Activated naive CD8-positive, alpha-beta T cell treated with anti-CD3 and anti-CD28 coated beads for 36 hours (primary cell): ENCODE results near the gene RAD54L. TPM values are rescaled to one million over a fixed set of nuclear protein-coding genes. Genes with fewer than 3 reads are reported as not detected.
A peak's percentile ranks its signal among the peaks of the same experiment; 100 is the strongest.

Experiments used
- DNase-seq: peaks from one replicate; pipeline ENCODE4 v3.0.0; 2021
- H3K27ac Mint-ChIP-seq: one replicate; pipeline ENCODE4 v1.8.0; 2022; ENCODE audit warnings: mild to moderate bottlenecking, moderate library complexity, mixed read lengths
- H3K27me3 Mint-ChIP-seq: one replicate; pipeline ENCODE4 v1.8.0; 2022; ENCODE audit warnings: mild to moderate bottlenecking, mixed read lengths
- H3K36me3 Mint-ChIP-seq: one replicate; pipeline ENCODE4 v1.8.0; 2021; ENCODE audit warnings: mild to moderate bottlenecking, mixed read lengths
- H3K4me1 Mint-ChIP-seq: one replicate; pipeline ENCODE4 v1.8.0; 2021; ENCODE audit warnings: mixed read lengths
- H3K4me3 Mint-ChIP-seq: one replicate; pipeline ENCODE4 v1.8.0; 2022; ENCODE audit warnings: mild to moderate bottlenecking, moderate library complexity, mixed read lengths
- H3K9me3 Mint-ChIP-seq: one replicate; pipeline ENCODE4 v1.8.0; 2022; ENCODE audit warnings: mixed read lengths
- total RNA-seq, 2 experiments: library from RNA; stranded (reverse); gene quantifications; one replicate each; pipeline ENCODE4 v1.2.3, GENCODE V29; 2021

Gene RAD54L
- total RNA-seq, result 10 to 100 TPM; 61.8 to 66.3 TPM

DNA sequence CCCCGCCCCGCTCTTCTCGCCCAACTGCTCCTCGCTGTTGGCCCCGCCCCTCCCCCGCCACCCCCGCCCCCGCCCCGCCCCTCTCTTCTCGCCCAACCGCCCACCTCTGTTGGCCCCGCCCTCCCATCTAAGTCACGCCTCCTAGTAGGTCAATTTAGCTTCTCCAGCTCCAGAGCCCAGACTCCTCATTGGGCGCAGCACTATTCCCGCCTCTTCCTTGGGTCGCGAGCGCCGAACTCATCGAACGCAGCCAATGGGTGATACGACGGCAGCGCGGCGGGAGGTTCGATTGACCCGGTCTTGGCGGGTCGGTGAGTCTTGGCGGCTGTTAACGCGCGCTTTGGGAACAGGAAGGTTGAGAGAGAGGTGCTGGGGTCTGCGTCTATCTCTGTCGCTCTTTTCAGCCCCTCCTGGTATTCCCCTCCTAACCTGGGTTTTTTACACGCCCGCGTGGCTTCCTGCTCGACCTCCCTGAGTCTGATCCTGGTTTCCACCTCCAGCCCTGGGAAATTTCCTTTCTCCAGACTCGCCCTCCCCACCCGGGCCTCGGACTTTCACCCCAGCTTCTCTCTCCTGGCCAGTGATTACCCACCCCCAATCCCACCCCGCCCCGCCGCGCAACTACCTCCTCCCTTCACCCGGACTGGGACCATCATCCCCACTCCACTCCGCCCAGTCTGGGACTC lies at the start of gene RAD54L:
TSS of gene RAD54L (plus strand) at position 328 of the 686 bp plus-strand sequence. CDS start 643 bp downstream, outside the sequence.
- Mint-ChIP-seq H3K27ac (peak within 1 kb of the TSS; percentile 99), H3K4me3 (peak within 1 kb of the TSS; percentile 97), H3K36me3 (peaks cover 37% of the 10 kb centered on the region), H3K27me3 (no peaks in the 10 kb centered on the region), H3K9me3 (no peaks in the 10 kb centered on the region), H3K4me1 (peaks cover 32% of the 10 kb centered on the region)
- DNase-seq, result peak; percentile 98

- H3K4me3 Mint-ChIP-seq, result peak within 1 kb of the TSS; percentile 86
- peak within 1 kb of the TSS; percentile 77 for H3K27ac Mint-ChIP-seq
- peaks cover 1% of the 10 kb centered on the region for H3K36me3 Mint-ChIP-seq
- no peaks in the 10 kb centered on the region for H3K27me3 Mint-ChIP-seq
- H3K4me1 Mint-ChIP-seq, result peaks cover 26% of the 10 kb centered on the region
- DNase-seq, result peak; percentile 88
- H3K9me3 Mint-ChIP-seq, result no peaks in the 10 kb centered on the region
Measured at GRCh38 chr1:46197964-46198811, 49.4 kb upstream of the RAD54L start, which contains the start of gene POMGNT1. POMGNT1 (minus strand) TSS chr1:46198434; CDS start chr1:46197821, 613 bp downstream.

DNA sequence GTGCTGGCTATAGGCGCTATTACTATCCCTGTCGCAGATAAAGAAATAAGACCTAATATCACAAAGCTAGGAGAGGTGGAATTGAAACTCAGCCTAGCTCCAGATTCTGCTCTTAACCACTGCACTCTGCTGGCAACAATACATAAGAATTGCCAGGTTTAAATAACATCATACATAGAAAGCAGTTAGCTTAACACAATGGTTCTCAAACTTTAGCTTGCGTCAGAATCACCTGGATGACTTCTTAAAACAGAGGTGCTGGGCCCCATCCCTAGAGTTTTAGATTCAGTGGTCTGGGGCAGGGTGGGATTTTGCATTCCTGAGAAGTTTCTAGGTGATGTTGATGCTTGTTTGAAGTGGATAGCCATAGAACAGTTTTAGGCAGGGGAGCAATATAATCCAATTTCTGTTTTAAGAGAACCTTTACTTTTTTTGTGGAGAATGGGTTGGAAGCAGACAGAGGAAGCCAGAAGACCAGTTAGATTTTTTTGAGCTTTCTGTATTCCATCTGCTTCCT lies 48.3 kb upstream of the RAD54L start:
- Mint-ChIP-seq H3K4me1 (peaks cover 30% of the 10 kb centered on the region), H3K27me3 (no peaks in the 10 kb centered on the region), H3K9me3 (no peaks in the 10 kb centered on the region), H3K36me3 (peaks cover 1% of the 10 kb centered on the region), H3K4me3 (peak overlapping the region; percentile 86), H3K27ac (peak overlapping the region; percentile 63)
- DNase-seq, result no peak

DNA sequence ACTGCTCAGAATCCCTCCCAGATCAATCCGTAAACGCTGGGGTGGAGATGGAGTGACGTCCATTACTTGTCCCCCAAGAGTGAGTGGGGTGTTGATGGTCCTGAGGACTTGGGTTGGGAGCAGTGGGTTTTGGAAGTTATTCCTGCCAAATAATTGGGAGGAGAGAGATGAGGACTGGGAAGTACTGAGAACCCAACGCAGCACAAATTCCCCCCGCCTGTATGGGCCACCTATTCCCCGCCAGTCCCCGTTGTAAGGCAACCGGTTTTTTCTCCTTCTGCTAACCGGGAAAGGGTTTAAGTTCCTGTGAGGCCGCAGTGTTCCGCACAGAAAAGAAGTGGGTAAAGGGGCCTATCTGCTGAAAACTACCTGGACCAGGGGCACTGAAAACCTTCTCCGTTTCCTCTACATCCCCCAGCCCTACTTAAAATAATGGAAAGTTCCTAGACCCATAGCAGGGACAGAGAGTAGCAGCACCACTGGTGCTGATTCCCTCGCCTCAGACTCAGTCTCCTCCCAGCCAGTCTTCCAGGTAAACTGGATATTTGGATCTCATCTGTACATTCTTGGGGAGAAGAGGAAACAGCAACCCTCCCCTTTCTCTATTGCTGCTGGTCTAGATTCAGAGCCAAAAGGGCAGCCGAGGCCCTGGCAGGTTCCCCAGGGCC lies 43.7 kb upstream of the RAD54L start:
- Mint-ChIP-seq H3K9me3 (no peaks in the 10 kb centered on the region), H3K27me3 (no peaks in the 10 kb centered on the region), H3K36me3 (peaks cover 1% of the 10 kb centered on the region), H3K4me1 (peaks cover 16% of the 10 kb centered on the region), H3K4me3 (peak overlapping the region; percentile 86), H3K27ac (no peak overlapping the region)
- no peak for DNase-seq

GRCh38 chr1:46204406-46204742 lies 43.2 kb upstream of the RAD54L start:
- Mint-ChIP-seq H3K27ac (no peak overlapping the region), H3K9me3 (no peaks in the 10 kb centered on the region), H3K27me3 (no peaks in the 10 kb centered on the region), H3K4me3 (no peak overlapping the region), H3K36me3 (peaks cover 1% of the 10 kb centered on the region), H3K4me1 (peaks cover 12% of the 10 kb centered on the region)
- DNase-seq, result no peak

DNA sequence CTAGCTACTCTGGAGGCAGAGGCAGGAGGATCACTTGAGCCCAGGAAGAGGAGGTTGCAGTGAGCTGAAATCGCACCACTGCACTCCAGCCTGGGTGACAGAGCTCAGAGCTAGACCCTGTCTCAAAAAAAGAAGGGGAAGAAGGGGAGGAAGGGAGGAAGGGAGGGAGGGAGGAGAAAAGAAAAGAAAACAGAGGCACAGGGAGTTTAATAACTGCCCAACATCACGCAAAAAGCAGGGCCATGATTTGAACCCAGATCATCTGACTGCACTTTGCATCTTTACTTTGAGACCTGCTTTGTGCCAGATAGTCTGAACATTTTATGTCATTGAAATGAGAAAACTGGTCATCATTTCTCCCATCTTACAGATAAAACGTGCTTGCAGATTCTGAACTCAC lies 42.4 kb upstream of the RAD54L start:
- H3K4me1 Mint-ChIP-seq, result peaks cover 10% of the 10 kb centered on the region
- DNase-seq, result no peak
- H3K27me3 Mint-ChIP-seq, result no peaks in the 10 kb centered on the region
- H3K27ac Mint-ChIP-seq, result no peak overlapping the region
- no peaks in the 10 kb centered on the region for H3K9me3 Mint-ChIP-seq
- peaks cover 1% of the 10 kb centered on the region for H3K36me3 Mint-ChIP-seq
- no peak overlapping the region for H3K4me3 Mint-ChIP-seq

GRCh38 chr1:46205791-46206190 lies 41.8 kb upstream of the RAD54L start:
- Mint-ChIP-seq H3K4me1 (peaks cover 9% of the 10 kb centered on the region), H3K4me3 (no peak overlapping the region), H3K9me3 (no peaks in the 10 kb centered on the region), H3K27me3 (no peaks in the 10 kb centered on the region), H3K27ac (peak overlapping the region; percentile 13), H3K36me3 (no peaks in the 10 kb centered on the region)
- DNase-seq, result no peak

DNA sequence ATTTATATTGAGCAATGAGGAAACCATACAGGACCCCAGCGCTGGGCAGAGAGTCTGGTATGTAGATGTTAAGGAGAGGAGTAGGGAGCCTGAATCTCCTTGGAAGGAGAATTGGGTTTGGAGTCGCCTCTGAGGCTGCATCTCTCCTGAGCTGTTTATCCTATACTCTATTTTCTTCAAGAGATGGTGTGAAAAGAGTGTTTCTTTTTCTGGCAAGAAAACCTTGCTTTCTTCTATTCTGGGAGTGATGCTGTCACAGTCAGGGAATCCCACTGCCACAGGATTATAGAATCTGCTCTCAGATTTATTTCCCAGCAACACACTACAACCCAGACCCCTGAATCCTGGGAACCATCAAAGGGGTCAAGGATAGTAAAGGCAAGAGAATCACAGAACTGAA lies 41.2 kb upstream of the RAD54L start:
- H3K27ac Mint-ChIP-seq, result no peak overlapping the region
- peaks cover 9% of the 10 kb centered on the region for H3K4me1 Mint-ChIP-seq
- H3K4me3 Mint-ChIP-seq, result no peak overlapping the region
- H3K9me3 Mint-ChIP-seq, result no peaks in the 10 kb centered on the region
- no peak for DNase-seq
- H3K36me3 Mint-ChIP-seq, result no peaks in the 10 kb centered on the region
- no peaks in the 10 kb centered on the region for H3K27me3 Mint-ChIP-seq

DNA sequence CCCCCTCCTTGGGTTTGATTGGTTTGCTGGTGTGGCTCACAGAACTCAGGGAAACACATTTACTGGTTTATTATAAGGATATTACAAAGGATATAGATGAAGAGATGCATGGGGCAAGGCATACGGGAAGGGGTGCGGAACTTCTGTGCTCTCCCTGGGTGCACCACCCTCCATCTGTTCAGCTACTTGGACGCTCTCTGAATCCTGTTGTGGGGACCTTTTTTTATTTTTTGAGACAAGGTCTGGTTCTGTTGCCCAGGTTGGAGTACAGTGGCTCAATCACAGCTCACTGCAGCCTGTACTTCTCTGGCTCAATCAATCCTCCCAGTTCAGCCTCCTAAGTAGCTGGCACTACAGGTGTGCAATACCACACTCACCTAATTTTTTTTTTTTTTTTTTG lies 37.0 kb upstream of the RAD54L start:
- no peak for DNase-seq
- no peaks in the 10 kb centered on the region for H3K36me3 Mint-ChIP-seq
- H3K27me3 Mint-ChIP-seq, result no peaks in the 10 kb centered on the region
- H3K4me1 Mint-ChIP-seq, result no peaks in the 10 kb centered on the region
- no peak overlapping the region for H3K4me3 Mint-ChIP-seq
- no peaks in the 10 kb centered on the region for H3K9me3 Mint-ChIP-seq
- no peak overlapping the region for H3K27ac Mint-ChIP-seq

GRCh38 chr1:46211051-46211450 lies 36.5 kb upstream of the RAD54L start:
- Mint-ChIP-seq H3K27ac (no peak overlapping the region), H3K9me3 (no peaks in the 10 kb centered on the region), H3K27me3 (no peaks in the 10 kb centered on the region)

DNA sequence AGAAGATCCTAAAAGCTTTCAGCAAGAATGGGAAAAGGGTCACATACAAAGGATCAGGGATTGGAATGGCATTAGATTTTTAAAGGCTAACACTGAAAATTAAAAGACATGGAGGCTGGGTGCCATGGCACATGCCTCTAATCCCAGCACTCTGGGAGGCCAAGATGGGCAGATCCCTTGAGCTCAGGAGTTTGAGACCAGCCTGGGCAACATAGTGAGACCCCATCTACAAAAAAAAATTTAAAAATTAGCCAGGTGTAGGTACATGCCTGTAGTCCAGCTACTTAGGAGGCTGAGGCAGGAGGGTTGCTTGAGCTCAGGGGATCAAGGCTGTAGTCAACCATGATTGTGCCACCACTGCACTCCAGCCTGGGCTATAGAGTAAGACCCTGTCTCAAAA lies 32.1 kb upstream of the RAD54L start:
- no peak for DNase-seq
- H3K27ac Mint-ChIP-seq, result no peak overlapping the region
- no peaks in the 10 kb centered on the region for H3K36me3 Mint-ChIP-seq
- no peaks in the 10 kb centered on the region for H3K27me3 Mint-ChIP-seq
- H3K4me1 Mint-ChIP-seq, result no peaks in the 10 kb centered on the region
- no peaks in the 10 kb centered on the region for H3K9me3 Mint-ChIP-seq
- no peak overlapping the region for H3K4me3 Mint-ChIP-seq

More at GRCh38 chr1:46211051-46211450, 36.5 kb upstream of the RAD54L start:
- H3K4me3 Mint-ChIP-seq, result no peak overlapping the region
- no peaks in the 10 kb centered on the region for H3K4me1 Mint-ChIP-seq
- no peak for DNase-seq
- H3K36me3 Mint-ChIP-seq, result no peaks in the 10 kb centered on the region

DNA sequence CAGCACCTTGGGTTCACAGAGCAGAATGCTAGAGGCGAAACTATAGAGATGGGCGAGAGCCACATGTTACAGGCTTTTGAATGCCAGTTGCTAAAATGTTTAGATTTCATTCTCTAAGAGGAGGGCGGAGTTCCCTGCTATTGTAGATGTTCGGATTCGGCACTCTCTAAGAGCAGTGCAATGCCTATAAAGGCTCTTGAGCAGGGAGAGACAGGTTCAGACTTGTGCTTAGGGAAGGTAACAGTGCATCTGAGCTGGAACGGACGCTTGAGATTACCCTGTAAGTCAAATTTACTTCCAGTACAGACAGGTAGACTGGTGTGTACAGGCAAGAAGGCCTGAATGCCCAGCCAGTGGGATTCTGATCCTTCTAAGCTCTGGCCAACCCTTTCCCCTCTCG lies 29.1 kb upstream of the RAD54L start:
- no peaks in the 10 kb centered on the region for H3K27me3 Mint-ChIP-seq
- H3K4me1 Mint-ChIP-seq, result peaks cover 2% of the 10 kb centered on the region
- no peak overlapping the region for H3K4me3 Mint-ChIP-seq
- no peaks in the 10 kb centered on the region for H3K36me3 Mint-ChIP-seq
- no peak for DNase-seq
- no peak overlapping the region for H3K27ac Mint-ChIP-seq
- no peaks in the 10 kb centered on the region for H3K9me3 Mint-ChIP-seq

- DNase-seq, result no peak
- H3K4me1 Mint-ChIP-seq, result peaks cover 4% of the 10 kb centered on the region
- no peaks in the 10 kb centered on the region for H3K27me3 Mint-ChIP-seq
- H3K4me3 Mint-ChIP-seq, result no peak overlapping the region
- H3K27ac Mint-ChIP-seq, result no peak overlapping the region
- no peaks in the 10 kb centered on the region for H3K36me3 Mint-ChIP-seq
- H3K9me3 Mint-ChIP-seq, result no peaks in the 10 kb centered on the region
Measured at GRCh38 chr1:46219551-46220520, 27.7 kb upstream of the RAD54L start.

- H3K36me3 Mint-ChIP-seq, result no peaks in the 10 kb centered on the region
- no peak overlapping the region for H3K4me3 Mint-ChIP-seq
- no peak overlapping the region for H3K27ac Mint-ChIP-seq
- no peaks in the 10 kb centered on the region for H3K27me3 Mint-ChIP-seq
- H3K9me3 Mint-ChIP-seq, result no peaks in the 10 kb centered on the region
- DNase-seq, result no peak
- peaks cover 4% of the 10 kb centered on the region for H3K4me1 Mint-ChIP-seq
Measured at GRCh38 chr1:46220808-46221207, 26.8 kb upstream of the RAD54L start.
